ENCODE measurements around the gene ABCA4. TPM values are rescaled to one million over a fixed set of nuclear protein-coding genes. Genes with fewer than 3 reads are reported as not detected.
A peak's percentile ranks its signal among the peaks of the same experiment; 100 is the strongest.

Gene ABCA4
- total and polyA plus RNA-seq, 2 donors (not counting 3 experiments of a cell fraction or from before 2014, with no cell fraction given), result 2.3 to 4.9 TPM

DNA sequence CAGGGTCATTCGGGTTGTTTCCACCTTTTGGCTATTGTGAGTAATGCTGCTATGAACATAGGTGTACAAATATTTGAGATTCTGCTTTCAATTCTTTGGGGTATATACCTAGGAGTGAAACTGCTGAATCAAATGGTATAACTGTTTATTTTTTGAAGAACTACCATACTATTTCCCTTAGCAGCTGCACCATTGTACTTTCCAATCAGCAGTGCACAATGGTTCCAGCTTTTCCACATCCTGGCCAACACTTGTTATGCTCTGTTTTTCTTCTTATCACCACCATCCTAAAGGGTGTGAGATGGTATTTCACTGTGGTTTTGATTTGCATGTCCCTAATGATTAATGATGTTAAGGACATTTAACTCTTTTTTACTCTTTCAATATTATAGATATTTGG, 3.6 kb upstream of the ABCA4 start:
- ChIA-PET CTCF (interaction anchor here (0.8 to 1.4 kb wide), 3 partner anchors 17 to 56 kb away, joined by 3 to 5 read pairs (median 3); no protein-coding TSS in a partner anchor), POLR2A (interaction anchor here (0.6 kb wide), 1 partner anchor 62 kb away, joined by 3 read pairs; no protein-coding TSS in a partner anchor)
- no peaks in the 10 kb centered on the region for H3K27me3 ChIP-seq (ENCODE audit: control insufficient read depth in 2 of 2, insufficient read depth in 2 of 2, low read length in 2 of 2)
- H3K9me3 ChIP-seq (replicated peaks; ENCODE audit: control insufficient read depth, insufficient read depth, low read length), result no peaks in the 10 kb centered on the region
- intact Hi-C loops (cut with micrococcal nuclease), result no loop called here
- no peak overlapping the region for H2AFZ ChIP-seq (ENCODE audit: low read depth, low read length)
- no peaks in the 10 kb centered on the region for H3K36me3 ChIP-seq (ENCODE audit: control insufficient read depth in 2 of 2, extremely low read depth in 1 of 2, insufficient read depth in 2 of 2, low read length in 2 of 2)
- no peak for FAIRE-seq
- no peaks in the 10 kb centered on the region for H4K20me1 ChIP-seq (replicated peaks; ENCODE audit: control insufficient read depth, extremely low read depth, insufficient read depth, low read length)
- H3K4me2 ChIP-seq (ENCODE audit: insufficient read depth, low read length), result no peak overlapping the region
- no TSS peak for BruUV-seq (replicated peaks)
- peaks cover 14% of the 10 kb centered on the region for H3K4me1 ChIP-seq (ENCODE audit: control insufficient read depth, extremely low read depth, insufficient read depth, low read length)
- H3K79me2 ChIP-seq (ENCODE audit: control insufficient read depth, insufficient read depth, low read length), result no peaks in the 10 kb centered on the region
- TF ChIP-seq POLR2AphosphoS5 (IDR thresholded peaks at IDR 0.05; ENCODE audit: insufficient read depth, low read depth, low read length), result no peak
- no peak for TF ChIP-seq JUN (IDR thresholded peaks at IDR 0.05; ENCODE audit: borderline replicate concordance, insufficient read depth, insufficient read length, low read depth)
- TF ChIP-seq, protein P1, sequence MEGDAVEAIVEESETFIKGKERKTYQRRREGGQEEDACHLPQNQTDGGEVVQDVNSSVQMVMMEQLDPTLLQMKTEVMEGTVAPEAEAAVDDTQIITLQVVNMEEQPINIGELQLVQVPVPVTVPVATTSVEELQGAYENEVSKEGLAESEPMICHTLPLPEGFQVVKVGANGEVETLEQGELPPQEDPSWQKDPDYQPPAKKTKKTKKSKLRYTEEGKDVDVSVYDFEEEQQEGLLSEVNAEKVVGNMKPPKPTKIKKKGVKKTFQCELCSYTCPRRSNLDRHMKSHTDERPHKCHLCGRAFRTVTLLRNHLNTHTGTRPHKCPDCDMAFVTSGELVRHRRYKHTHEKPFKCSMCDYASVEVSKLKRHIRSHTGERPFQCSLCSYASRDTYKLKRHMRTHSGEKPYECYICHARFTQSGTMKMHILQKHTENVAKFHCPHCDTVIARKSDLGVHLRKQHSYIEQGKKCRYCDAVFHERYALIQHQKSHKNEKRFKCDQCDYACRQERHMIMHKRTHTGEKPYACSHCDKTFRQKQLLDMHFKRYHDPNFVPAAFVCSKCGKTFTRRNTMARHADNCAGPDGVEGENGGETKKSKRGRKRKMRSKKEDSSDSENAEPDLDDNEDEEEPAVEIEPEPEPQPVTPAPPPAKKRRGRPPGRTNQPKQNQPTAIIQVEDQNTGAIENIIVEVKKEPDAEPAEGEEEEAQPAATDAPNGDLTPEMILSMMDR (IDR thresholded peaks at IDR 0.05; ENCODE audit: extremely low read depth in 1 of 2, insufficient read depth in 1 of 2, low read depth in 1 of 2, low read length in 2 of 2), result no peak
- no peak for TF ChIP-seq GATA2 (IDR thresholded peaks at IDR 0.05; ENCODE audit: insufficient read depth, insufficient read length, low read depth, low read length)
- TF ChIP-seq FOS (IDR thresholded peaks at IDR 0.05; ENCODE audit: borderline replicate concordance, insufficient read depth, low read length), result no peak
- no peak for TF ChIP-seq MYC (IDR thresholded peaks at IDR 0.05; ENCODE audit: low read depth, low read length)
- TF ChIP-seq EZH2 (IDR thresholded peaks at IDR 0.05; ENCODE audit: borderline replicate concordance, low read depth, low read length, severe bottlenecking), result no peak
- TF ChIP-seq, protein P2, sequence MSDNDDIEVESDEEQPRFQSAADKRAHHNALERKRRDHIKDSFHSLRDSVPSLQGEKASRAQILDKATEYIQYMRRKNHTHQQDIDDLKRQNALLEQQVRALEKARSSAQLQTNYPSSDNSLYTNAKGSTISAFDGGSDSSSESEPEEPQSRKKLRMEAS (IDR thresholded peaks at IDR 0.05; ENCODE audit: insufficient read depth, insufficient read length), result no peak
- TF ChIP-seq POLR2A (IDR thresholded peaks at IDR 0.05; ENCODE audit: low read depth, low read length), result no peak
- H3K9me1 ChIP-seq (replicated peaks; ENCODE audit: control insufficient read depth, extremely low read depth, insufficient read depth, low read length), result no peaks in the 10 kb centered on the region
- H3K27ac ChIP-seq (ENCODE audit: insufficient read depth, low read depth, low read length), result no peak overlapping the region
- no peak overlapping the region for H3K4me3 ChIP-seq (replicated peaks in 1 of 3; ENCODE audit: insufficient read depth in 1 of 3, low read depth in 1 of 3, low read length in 3 of 3)
- peak; percentile 66 for DNase-seq (ENCODE audit: low read depth, low spot score)
- dilution Hi-C loops (cut with MboI; ENCODE audit: extremely low pct_ligation_motif_present, low sequenced_read_pairs), result no loop called here
- H3K9ac ChIP-seq (replicated peaks; ENCODE audit: extremely low read depth, insufficient read depth, low read length), result no peak overlapping the region

Measured in endothelial cell of umbilical vein (primary cell).